Measurements from ENCODE around the gene GATA2. TPM values are rescaled to one million over a fixed set of nuclear protein-coding genes. Genes with fewer than 3 reads are reported as not detected.

Gene GATA2
- total RNA-seq, 1 donor from 2014 or later: 11.0 TPM

- Histone ChIP-seq H3K4me3 (no peak overlapping the region), H3K4me1 (peaks cover 3% of the 10 kb centered on the region), H3K9me3 (replicated peaks) (no peaks in the 10 kb centered on the region), H3K27me3 (ENCODE audit: low read depth) (peaks cover 41% of the 10 kb centered on the region), H3K27ac (replicated peaks) (no peak overlapping the region), H3K36me3 (no peaks in the 10 kb centered on the region)
- TF ChIP-seq, protein P1, sequence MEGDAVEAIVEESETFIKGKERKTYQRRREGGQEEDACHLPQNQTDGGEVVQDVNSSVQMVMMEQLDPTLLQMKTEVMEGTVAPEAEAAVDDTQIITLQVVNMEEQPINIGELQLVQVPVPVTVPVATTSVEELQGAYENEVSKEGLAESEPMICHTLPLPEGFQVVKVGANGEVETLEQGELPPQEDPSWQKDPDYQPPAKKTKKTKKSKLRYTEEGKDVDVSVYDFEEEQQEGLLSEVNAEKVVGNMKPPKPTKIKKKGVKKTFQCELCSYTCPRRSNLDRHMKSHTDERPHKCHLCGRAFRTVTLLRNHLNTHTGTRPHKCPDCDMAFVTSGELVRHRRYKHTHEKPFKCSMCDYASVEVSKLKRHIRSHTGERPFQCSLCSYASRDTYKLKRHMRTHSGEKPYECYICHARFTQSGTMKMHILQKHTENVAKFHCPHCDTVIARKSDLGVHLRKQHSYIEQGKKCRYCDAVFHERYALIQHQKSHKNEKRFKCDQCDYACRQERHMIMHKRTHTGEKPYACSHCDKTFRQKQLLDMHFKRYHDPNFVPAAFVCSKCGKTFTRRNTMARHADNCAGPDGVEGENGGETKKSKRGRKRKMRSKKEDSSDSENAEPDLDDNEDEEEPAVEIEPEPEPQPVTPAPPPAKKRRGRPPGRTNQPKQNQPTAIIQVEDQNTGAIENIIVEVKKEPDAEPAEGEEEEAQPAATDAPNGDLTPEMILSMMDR (IDR thresholded peaks at IDR 0.05; ENCODE audit: borderline replicate concordance): no peak
- intact Hi-C loops (cut with micrococcal nuclease): no loop called here
- DNase-seq: no peak
Observed at GRCh38 chr3:128464702-128465101, 28.3 kb downstream of the GATA2 start.

DNA sequence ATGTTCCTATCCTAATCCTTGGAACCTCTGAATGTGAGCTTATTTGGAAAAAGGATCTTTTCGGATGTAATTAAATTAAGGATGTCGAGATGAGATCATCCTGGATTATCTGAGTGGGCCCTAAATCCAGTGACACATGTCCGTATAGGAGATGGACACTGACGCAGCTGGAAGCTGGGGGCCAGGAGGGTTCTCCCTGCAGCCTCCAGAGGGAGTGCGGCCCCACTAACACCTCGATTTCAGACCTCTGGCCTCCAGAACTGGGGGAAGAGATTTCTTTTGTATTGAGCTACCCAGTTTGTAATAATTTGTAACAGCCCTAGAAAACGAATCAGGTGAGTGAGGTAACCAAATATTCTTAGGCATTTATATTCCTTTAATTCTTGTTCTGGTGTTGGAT, 28.8 kb downstream of the GATA2 start:
- no peaks in the 10 kb centered on the region for H3K9me3 ChIP-seq (replicated peaks)
- intact Hi-C loops (cut with micrococcal nuclease): no loop called here
- TF ChIP-seq, protein P1 (IDR thresholded peaks at IDR 0.05; ENCODE audit: borderline replicate concordance): peak; percentile 61
- no peak overlapping the region for H3K4me3 ChIP-seq
- no peaks in the 10 kb centered on the region for H3K36me3 ChIP-seq
- H3K4me1 ChIP-seq: peaks cover 3% of the 10 kb centered on the region
- peaks cover 37% of the 10 kb centered on the region for H3K27me3 ChIP-seq (ENCODE audit: low read depth)
- no peak for DNase-seq
- no peak overlapping the region for H3K27ac ChIP-seq (replicated peaks)

GRCh38 chr3:128463771-128464170, 29.2 kb downstream of the GATA2 start:
- intact Hi-C loops (cut with micrococcal nuclease): no loop called here
- H3K27ac ChIP-seq (replicated peaks): no peak overlapping the region
- no peaks in the 10 kb centered on the region for H3K36me3 ChIP-seq
- DNase-seq: no peak
- H3K4me3 ChIP-seq: no peak overlapping the region
- no peaks in the 10 kb centered on the region for H3K9me3 ChIP-seq (replicated peaks)
- TF ChIP-seq, protein P1 (IDR thresholded peaks at IDR 0.05; ENCODE audit: borderline replicate concordance): no peak
- peaks cover 33% of the 10 kb centered on the region for H3K27me3 ChIP-seq (ENCODE audit: low read depth)
- peaks cover 3% of the 10 kb centered on the region for H3K4me1 ChIP-seq

DNA sequence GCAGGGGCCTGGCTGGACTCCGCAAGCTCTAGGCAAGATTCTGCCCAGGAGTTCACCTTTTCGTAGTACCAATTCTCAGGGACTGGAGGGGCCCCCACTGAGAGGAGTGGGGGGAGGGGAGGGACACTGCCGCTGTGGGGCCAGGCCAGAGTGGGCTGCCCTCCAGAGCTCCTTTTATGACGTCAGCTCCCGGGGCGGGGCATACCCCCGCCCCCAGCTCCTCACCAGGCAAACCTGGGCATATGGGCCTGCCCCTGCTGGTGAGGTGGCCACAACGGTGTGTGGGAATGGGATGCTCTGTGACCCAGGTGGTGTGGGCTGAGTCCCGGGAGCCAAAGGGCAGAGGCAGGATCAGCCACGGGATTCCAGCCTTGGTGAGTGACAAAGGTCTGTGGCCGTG, 29.6 kb downstream of the GATA2 start:
- Histone ChIP-seq H3K4me1 (peaks cover 3% of the 10 kb centered on the region), H3K27me3 (ENCODE audit: low read depth) (peaks cover 29% of the 10 kb centered on the region), H3K27ac (replicated peaks) (no peak overlapping the region), H3K4me3 (no peak overlapping the region), H3K36me3 (no peaks in the 10 kb centered on the region), H3K9me3 (replicated peaks) (no peaks in the 10 kb centered on the region)
- TF ChIP-seq, protein P1 (IDR thresholded peaks at IDR 0.05; ENCODE audit: borderline replicate concordance): no peak
- no peak for DNase-seq
- intact Hi-C loops (cut with micrococcal nuclease): no loop called here

GRCh38 chr3:128462931-128463330, 30.1 kb downstream of the GATA2 start:
- no peaks in the 10 kb centered on the region for H3K9me3 ChIP-seq (replicated peaks)
- TF ChIP-seq, protein P1 (IDR thresholded peaks at IDR 0.05; ENCODE audit: borderline replicate concordance): no peak
- H3K36me3 ChIP-seq: no peaks in the 10 kb centered on the region
- intact Hi-C loops (cut with micrococcal nuclease): no loop called here
- no peak overlapping the region for H3K4me3 ChIP-seq
- DNase-seq: no peak
- peaks cover 3% of the 10 kb centered on the region for H3K4me1 ChIP-seq
- H3K27me3 ChIP-seq (ENCODE audit: low read depth): peaks cover 28% of the 10 kb centered on the region
- H3K27ac ChIP-seq (replicated peaks): no peak overlapping the region
